Thyroid gland (tissue), 4 donors: ENCODE data around the gene NSRP1.

Experiments
- POLR2A ChIP-seq, 2 donors: fragments of 450-650 bp; IDR thresholded peaks; one replicate each; pipeline ENCODE4 v1.6.1; 2017; ENCODE audit warnings: antibody characterized with exemption in 2 of 2, mild to moderate bottlenecking in 2 of 2, moderate library complexity in 1 of 2
- TF ChIP-seq, protein P1 (sequence below), 6 experiments: fragments of 200-600 bp in 3 of 6; fragments of 450-650 bp in 3 of 6; sonication (generic) in 3 of 6; IDR thresholded peaks; one replicate each; pipeline ENCODE4 v1.5.1; 2016 to 2019; ENCODE audit warnings: antibody characterized with exemption in 6 of 6, mild to moderate bottlenecking in 2 of 6, inconsistent platforms in 1 of 6, moderate library complexity in 1 of 6

- no peak for TF ChIP-seq POLR2A (IDR thresholded peaks at IDR 0.05)
- TF ChIP-seq, protein P1, sequence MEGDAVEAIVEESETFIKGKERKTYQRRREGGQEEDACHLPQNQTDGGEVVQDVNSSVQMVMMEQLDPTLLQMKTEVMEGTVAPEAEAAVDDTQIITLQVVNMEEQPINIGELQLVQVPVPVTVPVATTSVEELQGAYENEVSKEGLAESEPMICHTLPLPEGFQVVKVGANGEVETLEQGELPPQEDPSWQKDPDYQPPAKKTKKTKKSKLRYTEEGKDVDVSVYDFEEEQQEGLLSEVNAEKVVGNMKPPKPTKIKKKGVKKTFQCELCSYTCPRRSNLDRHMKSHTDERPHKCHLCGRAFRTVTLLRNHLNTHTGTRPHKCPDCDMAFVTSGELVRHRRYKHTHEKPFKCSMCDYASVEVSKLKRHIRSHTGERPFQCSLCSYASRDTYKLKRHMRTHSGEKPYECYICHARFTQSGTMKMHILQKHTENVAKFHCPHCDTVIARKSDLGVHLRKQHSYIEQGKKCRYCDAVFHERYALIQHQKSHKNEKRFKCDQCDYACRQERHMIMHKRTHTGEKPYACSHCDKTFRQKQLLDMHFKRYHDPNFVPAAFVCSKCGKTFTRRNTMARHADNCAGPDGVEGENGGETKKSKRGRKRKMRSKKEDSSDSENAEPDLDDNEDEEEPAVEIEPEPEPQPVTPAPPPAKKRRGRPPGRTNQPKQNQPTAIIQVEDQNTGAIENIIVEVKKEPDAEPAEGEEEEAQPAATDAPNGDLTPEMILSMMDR (IDR thresholded peaks at IDR 0.05) = no peak
These were observed 116.3 kb downstream of the NSRP1 start for GRCh38 chr17:30232824-30233427.
